OCI-LY1 (cell line): Measurements from ENCODE around the gene PRKG1.

Source experiments
- H2AFZ ChIP-seq: fragments of 200-600 bp; sonication (generic), shearing (Covaris generic); 2 replicates; pipeline ENCODE4 v1.6.0; 2014; ENCODE audit warnings: antibody characterized with exemption, mild to moderate bottlenecking, low read length
- H3F3A ChIP-seq: fragments of 200-600 bp; sonication (generic), shearing (Covaris generic); 2 replicates; pipeline ENCODE4 v1.6.0; 2014; ENCODE audit warnings: mild to moderate bottlenecking, antibody characterized with exemption, low read length, moderate library complexity; ENCODE audit not compliant: insufficient read depth
- H3K27ac ChIP-seq: fragments of 200-600 bp; sonication (generic); 2 replicates; pipeline ENCODE4 v1.5.1; 2014; ENCODE audit warnings: low read length, mixed run types, mild to moderate bottlenecking, low read depth; ENCODE audit not compliant: poor library complexity, severe bottlenecking
- H3K27me3 ChIP-seq: fragments of 200-600 bp; sonication (generic); 2 replicates; pipeline ENCODE4 v1.6.0; 2014; ENCODE audit warnings: antibody characterized with exemption, mild to moderate bottlenecking, low read length, moderate library complexity; ENCODE audit not compliant: insufficient read depth
- H3K36me3 ChIP-seq: fragments of 200-600 bp; sonication (generic); 2 replicates; pipeline ENCODE4 v1.6.1; 2014; ENCODE audit warnings: mild to moderate bottlenecking, antibody characterized with exemption, low read length, moderate library complexity, mixed read lengths; ENCODE audit not compliant: insufficient read depth
- H3K4me1 ChIP-seq: fragments of 200-600 bp; sonication (generic); 2 replicates; pipeline ENCODE4 v1.5.1; 2014; ENCODE audit warnings: mild to moderate bottlenecking, low read length, moderate library complexity; ENCODE audit not compliant: insufficient read depth, severe bottlenecking
- H3K4me2 ChIP-seq: fragments of 200-600 bp; sonication (generic), shearing (Covaris generic); 2 replicates; pipeline ENCODE4 v1.6.1; 2014; ENCODE audit warnings: low read length
- H3K4me3 ChIP-seq: fragments of 200-600 bp; sonication (generic); 2 replicates; pipeline ENCODE4 v1.5.1; 2014; ENCODE audit warnings: low read length, low read depth, mild to moderate bottlenecking, mixed read lengths; ENCODE audit not compliant: poor library complexity, severe bottlenecking
- H3K79me2 ChIP-seq: fragments of 200-600 bp; shearing (Covaris generic); 2 replicates; pipeline ENCODE4 v1.6.1; 2016; ENCODE audit warnings: mixed run types, low read length, mixed read lengths; ENCODE audit not compliant: insufficient read depth
- H3K9ac ChIP-seq: fragments of 200-600 bp; sonication (generic), shearing (Covaris generic); 2 replicates; pipeline ENCODE4 v1.6.1; 2014; ENCODE audit warnings: mild to moderate bottlenecking, low read length, mixed read lengths
- H3K9me2 ChIP-seq: fragments of 200-600 bp; sonication (generic), shearing (Covaris generic); 2 replicates; pipeline ENCODE4 v1.6.1; 2014; ENCODE audit warnings: low read depth, mild to moderate bottlenecking, low read length, mixed read lengths
- H3K9me3 ChIP-seq: fragments of 200-600 bp; shearing (Covaris generic); 2 replicates; pipeline ENCODE4 v1.6.1; 2014; ENCODE audit warnings: low read length, mixed read lengths
- H4K20me1 ChIP-seq: fragments of 200-600 bp; sonication (generic), shearing (Covaris generic); 2 replicates; pipeline ENCODE4 v1.6.0; 2016; ENCODE audit warnings: mild to moderate bottlenecking, low read length; ENCODE audit not compliant: insufficient read depth
- EZH2 ChIP-seq: fragments of 200-600 bp; sonication (generic), shearing (Covaris generic); IDR thresholded peaks from 2 replicates; pipeline ENCODE4 v1.8.0; 2017; ENCODE audit warnings: borderline replicate concordance, mixed run types, mild to moderate bottlenecking, antibody characterized with exemption, low read length, moderate library complexity, mixed read lengths
- TF ChIP-seq, protein P1 (sequence below): fragments of 200-600 bp; sonication (generic), shearing (Covaris generic); IDR thresholded peaks from 2 replicates; pipeline ENCODE4 v1.5.1; 2017; ENCODE audit warnings: mild to moderate bottlenecking, antibody characterized with exemption, low read length, moderate library complexity, mixed read lengths

Gene PRKG1

DNA sequence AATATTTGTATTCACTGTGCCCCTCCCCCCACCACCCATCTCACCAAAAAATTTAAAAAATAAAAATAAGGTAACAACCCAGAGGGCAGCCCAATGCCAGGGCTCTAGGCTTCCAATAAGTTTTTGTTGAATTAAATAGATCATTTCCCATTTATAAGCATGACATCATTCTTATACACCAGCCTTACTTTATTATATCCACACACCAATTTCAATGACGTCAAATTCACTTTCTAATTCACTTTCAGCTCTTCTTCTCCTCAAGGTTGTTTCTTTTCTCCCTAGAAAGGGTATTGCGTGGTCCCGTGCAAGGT is 1238.6 kb downstream of the PRKG1 start:
- H3K27me3 ChIP-seq = no peaks in the 10 kb centered on the region; the same call in 1 of the 2 replicates
- no peaks in the 10 kb centered on the region for H4K20me1 ChIP-seq
- H3K4me2 ChIP-seq = no peak overlapping the region
- H2AFZ ChIP-seq = no peak overlapping the region
- H3K36me3 ChIP-seq = no peaks in the 10 kb centered on the region
- H3K4me1 ChIP-seq = no peaks in the 10 kb centered on the region
- no peak overlapping the region for H3K27ac ChIP-seq
- H3K9ac ChIP-seq = no peak overlapping the region
- H3K79me2 ChIP-seq = no peaks in the 10 kb centered on the region
- no peaks in the 10 kb centered on the region for H3K9me2 ChIP-seq
- no peak overlapping the region for H3K4me3 ChIP-seq
- H3K9me3 ChIP-seq = no peaks in the 10 kb centered on the region
- no peak for TF ChIP-seq EZH2
- TF ChIP-seq, protein P1, sequence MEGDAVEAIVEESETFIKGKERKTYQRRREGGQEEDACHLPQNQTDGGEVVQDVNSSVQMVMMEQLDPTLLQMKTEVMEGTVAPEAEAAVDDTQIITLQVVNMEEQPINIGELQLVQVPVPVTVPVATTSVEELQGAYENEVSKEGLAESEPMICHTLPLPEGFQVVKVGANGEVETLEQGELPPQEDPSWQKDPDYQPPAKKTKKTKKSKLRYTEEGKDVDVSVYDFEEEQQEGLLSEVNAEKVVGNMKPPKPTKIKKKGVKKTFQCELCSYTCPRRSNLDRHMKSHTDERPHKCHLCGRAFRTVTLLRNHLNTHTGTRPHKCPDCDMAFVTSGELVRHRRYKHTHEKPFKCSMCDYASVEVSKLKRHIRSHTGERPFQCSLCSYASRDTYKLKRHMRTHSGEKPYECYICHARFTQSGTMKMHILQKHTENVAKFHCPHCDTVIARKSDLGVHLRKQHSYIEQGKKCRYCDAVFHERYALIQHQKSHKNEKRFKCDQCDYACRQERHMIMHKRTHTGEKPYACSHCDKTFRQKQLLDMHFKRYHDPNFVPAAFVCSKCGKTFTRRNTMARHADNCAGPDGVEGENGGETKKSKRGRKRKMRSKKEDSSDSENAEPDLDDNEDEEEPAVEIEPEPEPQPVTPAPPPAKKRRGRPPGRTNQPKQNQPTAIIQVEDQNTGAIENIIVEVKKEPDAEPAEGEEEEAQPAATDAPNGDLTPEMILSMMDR = no peak
- H3F3A ChIP-seq = no peaks in the 10 kb centered on the region

DNA sequence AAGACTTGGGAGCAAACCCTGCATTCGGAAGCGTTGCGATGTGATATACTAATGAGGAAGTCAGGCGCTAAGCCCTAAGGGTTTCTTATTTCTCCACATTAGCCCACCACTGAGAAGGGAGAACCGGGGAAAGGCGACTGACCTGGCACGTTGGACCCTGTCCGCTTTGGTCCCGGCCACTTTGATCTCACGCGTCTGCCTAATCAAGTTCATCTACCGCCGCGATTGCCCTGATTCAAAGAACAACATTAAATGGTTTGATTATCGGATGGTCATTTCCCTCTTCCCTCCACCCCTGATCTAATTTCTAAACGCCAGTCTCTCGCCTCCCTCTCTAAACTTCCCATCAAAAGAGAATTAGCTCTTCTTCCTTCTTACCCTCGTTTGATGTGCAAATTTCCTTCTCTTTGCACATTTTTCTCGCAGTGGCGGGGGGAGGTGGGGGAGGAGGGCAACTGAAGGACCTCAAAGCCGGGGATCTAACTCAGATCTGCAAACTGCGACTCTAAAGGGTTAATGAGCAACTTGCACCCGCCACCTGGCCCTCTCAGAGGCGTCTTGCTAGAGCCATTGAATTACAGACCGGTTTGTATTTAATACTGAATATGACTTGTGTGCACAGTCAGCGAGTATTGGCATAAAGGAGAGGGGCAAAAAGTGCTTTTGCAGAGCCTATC is 1239.1 kb downstream of the PRKG1 start:
- Histone ChIP-seq H3K4me2 (no peak overlapping the region), H3K9me3 (no peaks in the 10 kb centered on the region), H3F3A (no peaks in the 10 kb centered on the region), H3K9ac (no peak overlapping the region), H3K4me3 (no peak overlapping the region), H3K27ac (no peak overlapping the region), H3K79me2 (no peaks in the 10 kb centered on the region), H3K36me3 (no peaks in the 10 kb centered on the region), H2AFZ (no peak overlapping the region), H3K9me2 (no peaks in the 10 kb centered on the region), H3K4me1 (no peaks in the 10 kb centered on the region), H4K20me1 (no peaks in the 10 kb centered on the region), H3K27me3 (no peaks in the 10 kb centered on the region; the same call in 1 of the 2 replicates)
- TF ChIP-seq, protein P1 = no peak
- TF ChIP-seq EZH2 = no peak

DNA sequence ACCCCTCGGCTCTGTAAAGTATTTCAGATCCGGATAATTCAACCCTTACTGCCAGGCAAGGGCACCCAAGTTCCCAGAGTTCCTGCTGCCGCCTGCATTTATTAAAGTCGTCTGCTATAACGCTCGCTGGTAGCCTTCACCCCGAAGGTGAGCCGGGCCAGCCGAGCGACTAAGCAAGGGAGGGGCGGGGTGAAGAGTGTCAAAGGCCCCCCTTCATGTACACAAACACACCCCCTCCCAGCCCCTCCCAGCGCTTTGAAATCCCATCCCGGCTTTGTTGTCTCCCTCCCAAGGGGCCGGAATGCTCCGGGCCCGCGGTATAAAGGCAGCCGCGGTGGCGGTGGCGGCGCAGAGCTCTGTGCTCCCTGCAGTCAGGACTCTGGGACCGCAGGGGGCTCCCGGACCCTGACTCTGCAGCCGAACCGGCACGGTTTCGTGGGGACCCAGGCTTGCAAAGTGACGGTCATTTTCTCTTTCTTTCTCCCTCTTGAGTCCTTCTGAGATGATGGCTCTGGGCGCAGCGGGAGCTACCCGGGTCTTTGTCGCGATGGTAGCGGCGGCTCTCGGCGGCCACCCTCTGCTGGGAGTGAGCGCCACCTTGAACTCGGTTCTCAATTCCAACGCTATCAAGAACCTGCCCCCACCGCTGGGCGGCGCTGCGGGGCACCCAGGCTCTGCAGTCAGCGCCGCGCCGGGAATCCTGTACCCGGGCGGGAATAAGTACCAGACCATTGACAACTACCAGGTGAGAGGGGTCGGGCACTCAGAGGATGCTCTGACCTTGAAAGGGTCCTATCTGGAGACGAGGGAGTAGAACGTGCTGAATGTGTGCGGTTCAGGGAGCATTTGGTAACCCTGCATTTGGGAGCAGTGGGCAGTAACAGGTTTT is 1239.9 kb downstream of the PRKG1 start, which contains the start of gene DKK1:
TSS of gene DKK1 (plus strand) at position 349 of the 889 bp plus-strand sequence. CDS start at position 503, 154 bp downstream.
- Histone ChIP-seq H3F3A (no peaks in the 10 kb centered on the region), H3K4me3 (no peak within 1 kb of the TSS), H3K36me3 (no peaks in the 10 kb centered on the region), H3K9me3 (no peaks in the 10 kb centered on the region), H3K9ac (no peak within 1 kb of the TSS), H2AFZ (no peak within 1 kb of the TSS), H3K9me2 (no peaks in the 10 kb centered on the region), H3K27me3 (no peaks in the 10 kb centered on the region), H3K27ac (no peak within 1 kb of the TSS), H3K4me1 (no peaks in the 10 kb centered on the region), H4K20me1 (no peaks in the 10 kb centered on the region), H3K4me2 (no peak within 1 kb of the TSS), H3K79me2 (no peaks in the 10 kb centered on the region)
- TF ChIP-seq, protein P1 = no peak
- no peak for TF ChIP-seq EZH2
